Stimulated activated CD4-positive, alpha-beta T cell treated with anti-CD3 and anti-CD28 coated beads, Interleukin-1b, Interleukin-23, amount 100 ng/mL, for 1 hour (primary cell): Measurements from ENCODE around the gene SLC12A7.
"Not testable (repeated sequence)": the region's sequence is repeated elsewhere in the genome, so short reads cannot be mapped to it uniquely, and the experiment has no call there.

Experiments used
- DNase-seq, 2 donors: peaks; one replicate each; pipeline ENCODE4 v3.0.0-alpha.2; 2020; ENCODE audit warnings: low read depth in 2 of 2

The SLC12A7 gene

DNA sequence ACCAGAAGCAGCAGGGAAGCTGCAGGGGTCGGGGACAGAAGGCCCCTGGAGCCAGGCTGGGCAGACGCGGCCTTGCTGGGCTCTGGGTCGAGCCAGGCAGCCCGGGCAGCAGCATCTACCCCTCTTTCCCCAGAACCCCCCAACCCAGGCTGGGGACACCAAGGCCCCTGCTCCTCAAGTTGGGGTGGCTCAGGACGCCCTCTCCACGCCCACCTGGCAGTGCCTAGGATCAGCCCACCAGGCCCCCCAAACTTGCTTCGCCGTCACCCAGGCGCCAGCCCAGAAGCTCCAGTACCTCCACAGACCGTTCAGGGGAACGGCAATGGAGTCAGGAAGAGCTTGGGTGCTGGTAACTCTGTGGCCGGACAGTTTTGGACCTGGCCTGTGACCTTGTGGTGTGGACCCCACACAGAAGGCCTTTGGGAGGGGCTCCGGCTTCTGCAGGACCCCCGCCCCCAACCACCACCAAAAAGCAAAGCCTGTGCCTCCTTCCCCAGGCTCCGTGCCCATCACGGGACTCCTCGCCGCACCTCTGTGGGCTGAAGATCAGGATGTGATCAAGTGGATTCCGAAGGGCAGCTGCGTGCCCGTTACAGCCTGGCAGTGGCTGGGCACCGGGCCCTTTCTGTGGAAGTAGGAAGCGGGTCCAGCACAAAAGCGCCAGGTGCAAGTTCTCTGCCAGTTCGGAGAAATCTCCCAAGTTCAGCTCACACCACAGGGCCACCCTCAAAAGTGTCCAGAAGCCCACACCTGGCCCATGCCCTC, 2.1 kb downstream of the SLC12A7 start:
- DNase-seq, result no peak

DNA sequence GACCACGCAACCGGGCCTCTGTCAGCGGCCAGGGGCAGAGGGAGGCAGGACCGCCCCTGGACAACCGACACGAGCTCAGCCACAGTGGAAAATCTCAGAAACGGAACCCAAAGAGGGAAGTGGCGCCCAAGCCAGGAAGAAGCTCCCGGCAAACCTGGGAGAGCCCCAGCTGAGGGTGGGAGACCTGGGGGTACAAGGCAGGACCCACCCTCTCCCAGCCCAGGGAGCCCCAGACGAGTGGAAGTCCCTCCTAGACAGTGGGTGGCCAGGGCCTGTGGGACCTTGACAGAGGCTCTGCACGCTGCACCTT, 3.0 kb downstream of the SLC12A7 start:
- no peak for DNase-seq

DNA sequence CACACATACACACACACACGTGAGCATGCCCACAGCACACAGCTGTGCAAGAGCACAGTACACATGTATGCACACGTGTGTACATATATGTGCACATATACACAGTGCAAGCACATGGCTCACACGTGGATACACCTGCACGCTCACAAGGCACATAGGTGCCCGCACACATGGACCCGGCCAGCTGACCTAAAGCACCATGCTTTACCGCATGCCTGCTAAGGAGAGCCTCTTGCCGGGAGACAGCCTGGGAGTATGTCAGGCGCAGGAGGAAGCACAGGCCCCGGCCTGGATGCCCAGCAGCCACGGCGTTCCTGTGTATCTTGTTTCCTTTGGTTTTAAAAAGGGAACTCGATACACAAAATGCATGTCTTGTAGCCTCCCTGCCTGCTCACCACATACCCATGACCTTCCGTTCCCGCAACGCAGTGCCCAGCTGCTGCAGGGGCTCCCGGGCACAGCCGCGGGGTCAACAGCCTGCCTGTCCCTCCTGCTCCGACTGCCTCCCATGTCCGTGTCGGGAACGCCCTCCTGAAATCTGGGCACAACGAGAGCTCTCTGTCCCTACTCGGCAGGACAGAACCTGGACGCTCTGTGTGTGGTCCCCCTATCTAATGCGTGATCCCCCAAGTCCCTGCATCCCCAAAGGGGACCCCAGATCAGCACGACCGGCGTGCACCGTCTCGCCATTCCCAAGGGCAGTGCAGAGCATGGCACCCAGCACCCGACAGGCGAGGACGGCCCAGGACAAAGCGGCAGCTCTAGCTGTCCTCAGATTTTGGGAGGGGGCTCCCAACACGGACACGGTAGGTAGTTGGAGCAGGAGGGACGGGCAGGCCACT, 3.6 kb downstream of the SLC12A7 start:
- DNase-seq, result no peak

DNA sequence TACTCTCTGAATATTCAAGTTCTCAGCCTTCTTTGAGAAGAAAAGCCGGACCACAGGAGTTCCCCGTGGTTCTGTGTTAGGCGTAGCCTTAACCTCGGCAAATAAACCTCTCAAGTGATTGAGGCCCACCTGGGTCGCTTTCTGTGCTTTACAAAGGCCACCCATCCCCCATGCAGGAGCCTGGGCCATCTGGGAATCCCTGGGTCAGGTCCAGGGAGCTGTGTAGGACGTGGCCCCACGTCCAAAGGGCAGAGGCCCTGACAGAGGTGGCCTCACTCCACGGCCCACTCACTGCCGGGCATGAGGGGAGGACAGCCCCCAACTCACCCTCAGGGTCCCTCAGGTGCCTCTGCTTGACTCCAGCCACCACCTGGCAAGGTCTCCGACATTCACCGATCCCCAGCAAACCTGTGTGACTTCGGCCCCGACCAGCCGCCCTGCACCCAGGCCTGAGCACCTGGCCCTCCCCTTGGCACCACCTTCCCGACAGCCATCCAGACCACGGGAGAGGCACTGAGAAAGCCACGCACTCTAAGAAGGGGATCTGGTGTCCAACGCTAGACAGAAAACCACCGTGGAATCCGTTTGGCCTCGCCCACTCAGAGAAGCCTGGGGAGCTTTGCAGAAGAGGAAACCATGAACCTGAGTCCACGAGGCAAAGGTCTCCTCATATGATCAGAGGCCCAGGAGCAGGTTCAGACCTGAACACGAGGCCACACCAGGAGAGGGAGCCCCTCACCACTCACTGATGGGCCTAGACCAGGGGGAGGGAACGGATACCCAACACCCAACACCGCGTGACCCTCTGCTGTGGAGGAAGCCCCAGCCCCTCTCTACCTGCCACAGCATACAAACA, 4.5 kb downstream of the SLC12A7 start:
- DNase-seq, result no peak

DNA sequence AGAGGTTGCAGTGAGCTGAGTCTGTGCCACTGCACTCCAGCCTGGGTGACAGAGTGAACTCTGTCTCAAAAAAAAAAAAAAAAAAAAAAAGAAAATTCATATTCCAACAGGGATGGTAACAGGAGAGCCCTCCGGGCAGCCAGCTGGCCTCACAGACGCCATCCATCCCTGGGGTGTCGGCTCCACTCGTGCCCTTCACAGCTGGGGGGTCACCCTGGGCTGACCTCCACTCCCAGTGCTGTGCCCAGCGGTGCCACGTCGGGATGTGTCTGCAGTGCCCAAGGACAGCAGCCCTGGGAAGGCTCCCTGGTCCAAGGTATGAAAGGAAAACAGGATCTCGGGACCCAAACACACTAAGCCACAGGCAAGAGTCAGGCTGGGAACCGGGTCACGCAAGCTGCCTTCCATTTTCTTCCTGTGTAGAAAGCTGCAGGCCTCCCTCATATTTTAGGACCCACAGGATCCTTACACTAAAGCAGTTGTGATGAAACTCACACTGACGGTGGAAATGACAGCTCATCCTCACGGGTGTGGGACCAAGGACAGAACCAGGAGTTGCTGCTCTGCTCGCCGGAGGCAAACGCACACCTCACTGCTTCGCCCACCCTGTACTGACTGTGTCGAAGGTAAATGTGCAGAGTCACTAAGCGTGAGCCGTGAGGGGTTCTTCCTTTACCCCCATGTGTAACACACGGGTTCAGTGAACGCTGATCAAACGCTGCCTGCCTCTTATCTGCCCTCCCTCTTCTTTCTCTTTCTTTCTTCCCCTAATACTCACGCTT, 5.3 kb downstream of the SLC12A7 start:
- DNase-seq, result no peak

DNA sequence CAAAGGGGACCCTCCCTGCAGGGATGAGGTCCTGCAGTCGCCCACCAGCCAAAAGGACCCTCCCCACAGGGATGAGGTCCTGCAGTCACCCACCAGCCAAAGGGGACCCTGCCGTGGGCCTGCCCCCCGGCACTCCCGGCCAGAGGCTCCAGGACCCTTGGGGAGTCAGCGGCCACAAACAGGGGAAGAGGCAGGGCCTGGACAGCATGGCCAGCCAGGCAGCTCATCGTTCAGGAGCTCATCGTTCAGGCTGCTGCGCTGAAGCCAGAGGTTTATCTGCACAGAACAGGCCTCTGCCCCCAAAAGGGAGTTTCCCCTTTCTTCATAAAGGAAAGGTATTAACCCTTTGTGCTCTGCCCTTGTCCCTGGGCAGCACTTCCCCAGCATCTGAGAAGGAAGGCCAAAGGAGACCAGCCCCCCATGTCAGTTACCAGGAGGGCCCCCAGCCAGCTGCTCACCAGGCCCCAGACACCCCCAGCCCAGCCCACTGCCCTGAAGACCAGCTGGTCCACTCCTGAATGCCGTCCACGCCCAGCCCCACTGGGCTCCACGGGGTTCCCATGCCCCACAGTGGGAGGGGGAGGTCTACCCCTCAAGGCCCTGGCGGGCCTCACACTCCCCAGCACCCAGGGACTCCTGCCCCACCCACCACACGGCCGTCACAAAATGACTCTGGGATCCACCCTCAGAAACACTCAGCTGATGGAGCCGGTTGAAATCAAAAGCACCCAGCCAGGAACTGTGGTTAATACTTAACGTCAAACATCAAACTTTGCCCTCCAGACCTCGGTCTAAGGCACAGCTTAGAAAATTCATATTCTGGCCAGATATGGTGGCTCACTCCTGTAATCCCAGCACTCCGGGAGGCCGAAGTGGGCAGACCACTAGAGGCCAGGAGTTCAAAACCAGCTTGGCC, 6.3 kb downstream of the SLC12A7 start:
- DNase-seq, result no peak

DNA sequence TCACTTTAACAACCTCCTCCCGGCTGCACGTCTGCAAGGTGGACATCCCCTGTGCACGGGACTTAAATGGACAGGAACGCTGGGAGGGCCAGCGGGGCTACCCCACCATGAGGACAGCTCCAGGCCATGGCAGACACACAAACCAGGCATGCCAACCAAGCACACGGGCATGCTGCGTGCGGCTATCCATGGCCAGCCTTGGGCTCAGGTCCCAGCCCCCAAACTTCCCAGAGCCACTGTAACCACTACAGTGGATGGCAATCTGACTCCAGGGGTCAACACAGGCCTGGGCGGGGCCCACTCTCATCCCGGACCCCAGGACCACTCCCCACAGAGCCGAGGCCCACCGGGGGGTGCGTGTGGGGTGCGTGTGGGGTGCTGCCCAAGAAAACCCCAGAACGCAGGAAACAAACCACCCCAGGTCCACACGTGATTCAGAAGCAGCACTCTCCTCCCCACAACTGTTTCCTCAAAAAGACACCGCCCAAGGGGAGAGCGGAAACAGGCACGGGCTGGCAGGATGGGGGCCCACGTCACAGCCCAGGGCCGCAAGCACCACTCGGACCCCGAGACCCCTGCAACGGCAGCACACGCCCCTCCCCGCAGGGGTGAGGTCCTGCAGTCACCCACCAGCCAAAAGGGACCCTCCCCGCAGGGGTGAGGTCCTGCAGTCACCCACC, 7.4 kb downstream of the SLC12A7 start:
- no peak for DNase-seq

DNA sequence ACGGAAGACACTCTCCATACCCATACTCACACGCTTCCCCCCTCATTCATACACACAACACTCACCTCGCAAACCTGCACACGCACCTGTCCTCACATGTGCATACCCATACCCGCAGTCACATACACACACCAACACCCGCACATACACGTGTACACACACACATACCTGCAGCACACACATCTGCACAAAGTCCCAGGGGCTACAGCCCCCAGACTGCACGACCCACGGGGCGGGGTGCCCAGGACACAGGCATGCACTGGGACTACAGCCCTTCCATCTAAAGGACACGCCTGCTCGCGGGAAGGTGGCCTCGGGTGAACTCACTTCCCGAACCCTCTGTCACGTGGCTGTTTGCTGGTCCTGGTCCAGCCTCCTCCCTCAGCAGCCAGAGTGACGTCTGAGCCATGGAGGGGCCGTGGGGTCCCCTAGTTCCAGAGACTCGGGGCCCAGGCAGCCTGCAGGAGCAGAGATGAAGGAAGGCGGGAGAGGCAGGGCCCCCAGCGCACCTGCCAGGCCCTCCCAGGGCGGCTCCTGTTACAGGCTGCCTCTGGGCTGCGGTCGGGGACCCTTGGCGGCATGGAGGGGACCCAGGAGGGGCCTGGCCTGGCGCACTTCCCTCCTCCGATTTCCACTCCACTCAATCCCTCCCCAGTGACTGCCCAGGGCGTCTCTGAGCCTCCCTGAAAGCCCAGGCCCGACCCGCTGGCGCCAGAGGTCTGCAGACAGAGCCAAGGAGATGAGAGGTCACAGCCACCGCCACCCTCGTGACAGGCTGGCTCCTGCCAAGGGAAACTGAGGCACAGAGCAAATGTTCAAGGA, 8.1 kb downstream of the SLC12A7 start:
- no peak for DNase-seq

DNA sequence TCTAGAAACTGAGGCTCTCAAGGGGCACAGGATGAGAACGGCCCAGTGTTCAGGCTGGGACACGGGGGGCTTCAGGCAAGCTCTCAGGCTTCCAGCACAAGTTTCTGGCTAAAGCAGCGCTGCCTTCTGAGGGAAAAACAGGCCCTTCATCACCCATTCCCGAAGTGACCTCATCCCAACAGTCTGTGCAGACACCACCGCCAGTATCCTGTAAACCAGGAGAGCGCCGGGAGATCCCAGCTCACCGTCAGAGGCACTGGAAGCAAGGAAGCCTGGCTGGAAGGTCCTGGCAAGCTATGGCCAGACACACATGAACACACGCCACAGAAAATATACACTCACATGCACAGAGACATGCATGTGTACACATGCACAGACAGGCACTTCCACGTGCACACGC, 8.8 kb downstream of the SLC12A7 start:
- DNase-seq, result no peak

DNA sequence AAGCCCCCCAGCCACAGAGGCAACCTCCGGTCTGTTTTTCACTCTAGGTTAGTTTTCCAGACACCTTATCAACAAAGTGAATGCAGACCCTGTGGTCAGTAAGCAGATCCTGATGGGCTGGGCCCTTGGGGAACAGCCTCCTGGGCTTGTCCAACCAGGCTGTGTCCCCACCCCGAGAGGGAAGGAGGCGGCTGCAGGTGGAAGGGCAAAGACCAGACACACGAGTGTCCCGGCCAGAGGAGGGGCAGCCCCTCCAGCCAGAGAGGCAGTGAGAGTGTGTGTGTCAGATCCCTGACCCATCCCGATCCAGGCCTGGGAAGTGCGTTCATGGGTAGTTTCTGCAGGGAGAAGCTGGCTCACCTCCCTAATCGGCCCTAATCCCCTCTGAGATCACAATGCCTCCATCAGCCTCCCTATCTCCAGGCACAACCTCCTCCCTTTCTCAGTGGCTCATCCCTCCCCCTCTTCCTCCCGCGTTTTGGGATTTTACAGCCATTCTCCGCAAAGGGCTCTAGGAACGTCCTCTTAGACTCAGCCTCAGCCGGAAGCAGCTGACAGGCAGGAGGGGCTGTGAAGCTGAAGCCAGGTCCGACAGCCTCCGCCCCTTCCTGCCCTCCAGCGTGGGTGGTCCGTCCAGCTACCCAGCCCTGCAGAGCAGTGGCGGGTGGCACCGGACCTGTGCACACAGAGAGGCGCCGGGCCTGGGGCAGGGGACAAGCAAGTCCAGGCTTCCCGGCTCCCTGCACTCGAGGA, 9.7 kb downstream of the SLC12A7 start:
- DNase-seq, result no peak

DNA sequence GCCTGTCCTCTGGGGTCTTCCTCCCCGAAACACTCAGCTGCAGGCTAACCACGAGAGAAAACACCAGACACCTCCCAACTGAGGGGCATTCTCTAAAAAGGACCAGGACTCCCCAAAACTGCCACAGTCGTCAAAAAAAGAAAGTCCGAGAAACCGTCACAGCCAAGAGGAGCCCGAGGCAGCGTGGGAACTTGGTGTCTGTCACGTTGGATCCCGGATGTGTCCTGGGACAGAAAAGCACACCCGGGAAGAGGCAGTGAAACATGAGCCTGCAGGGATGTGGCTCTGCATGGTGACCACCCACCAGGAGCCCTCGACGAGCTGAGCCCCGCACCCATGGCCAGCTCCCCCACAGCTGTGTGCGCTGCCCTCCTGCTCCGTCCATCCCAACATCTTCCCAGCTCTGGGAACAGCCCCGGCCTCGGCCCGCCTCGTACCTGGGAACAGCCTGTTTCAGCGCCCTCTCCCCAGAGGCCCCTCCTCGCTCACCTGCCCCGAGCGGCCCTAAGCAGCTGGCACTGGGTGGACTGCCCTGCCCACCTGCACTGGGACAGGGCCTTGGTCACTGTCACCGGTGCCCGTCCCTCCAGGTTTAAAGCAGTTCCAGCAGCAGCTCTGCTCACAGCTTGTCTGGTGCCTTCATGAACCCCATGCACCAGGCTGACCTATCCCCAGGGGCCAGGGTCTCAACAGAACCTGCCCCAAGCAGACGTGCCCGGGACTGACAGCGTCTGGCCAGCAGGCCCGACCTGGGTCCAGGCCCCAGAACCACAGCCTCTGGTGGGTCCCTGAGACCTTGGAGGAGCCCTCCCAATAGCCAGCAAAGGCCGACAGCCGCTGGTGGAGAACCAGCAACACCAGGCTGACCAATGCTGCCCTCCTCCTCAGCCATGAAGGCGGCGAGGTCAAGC, 10.9 kb downstream of the SLC12A7 start:
- DNase-seq, result no peak

DNA sequence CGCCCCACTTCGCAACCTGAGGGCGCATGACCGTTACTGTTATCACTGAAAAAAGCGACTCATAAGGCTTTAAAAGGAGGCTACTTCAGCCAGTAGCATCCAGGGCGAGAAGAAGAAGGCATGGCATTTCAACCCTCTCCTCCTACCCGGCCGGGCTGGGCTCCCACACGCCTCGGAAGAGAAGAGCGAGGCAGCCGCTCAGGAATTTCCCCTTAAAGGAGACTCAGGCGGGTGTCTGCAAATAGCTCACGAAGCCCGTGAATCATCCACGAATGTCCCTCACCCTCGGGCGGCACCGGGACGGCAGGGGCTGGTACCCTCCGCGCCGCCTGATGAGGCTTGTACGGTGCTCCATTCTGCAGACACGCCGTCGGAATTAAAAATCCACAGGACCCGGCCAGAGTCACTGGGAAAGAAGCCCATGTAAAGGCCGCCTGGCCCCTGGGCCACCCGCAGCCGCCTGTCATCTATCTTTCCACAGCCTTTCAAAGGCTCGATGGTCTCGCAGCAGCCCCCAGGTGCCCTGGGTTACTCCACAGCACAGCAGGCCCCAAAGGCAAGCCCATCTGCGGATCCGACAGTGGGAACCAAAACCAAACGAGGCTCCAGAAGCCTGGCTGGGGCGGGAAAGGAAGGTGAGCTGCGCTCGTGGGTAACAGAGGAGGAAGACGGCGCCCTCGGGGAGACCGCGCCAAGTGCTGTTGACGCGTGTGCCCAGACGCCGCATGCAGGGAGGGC, 11.8 kb downstream of the SLC12A7 start:
- no peak for DNase-seq

DNA sequence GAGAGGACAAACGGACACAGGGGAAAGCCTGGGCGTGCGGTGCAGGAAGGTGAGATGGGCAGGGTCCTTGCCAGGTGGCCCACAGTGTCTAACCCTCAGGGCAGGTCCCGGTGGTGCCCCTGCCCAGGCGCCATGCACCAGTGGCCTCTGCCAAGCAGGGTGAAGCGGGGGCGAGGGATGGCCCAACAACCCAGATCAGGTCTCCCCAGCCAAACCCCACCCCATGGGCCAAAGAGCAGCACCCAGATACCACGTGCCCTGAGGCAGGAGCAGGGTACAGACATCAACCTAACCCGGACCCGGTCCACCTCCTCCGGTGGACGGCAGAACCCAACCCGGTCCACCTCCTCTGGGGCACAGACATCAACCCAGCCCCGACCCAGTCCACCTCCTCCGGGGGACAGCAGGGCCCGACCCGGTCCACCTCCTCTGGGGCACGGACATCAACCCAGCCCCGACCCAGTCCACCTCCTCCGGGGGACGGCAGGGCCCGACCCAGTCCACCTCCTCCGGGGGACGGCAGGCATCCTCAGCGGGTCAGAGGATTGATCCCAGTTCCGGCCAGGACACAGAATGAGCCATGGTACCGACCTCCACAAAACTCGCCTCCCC, 12.8 kb downstream of the SLC12A7 start:
- no peak for DNase-seq

DNA sequence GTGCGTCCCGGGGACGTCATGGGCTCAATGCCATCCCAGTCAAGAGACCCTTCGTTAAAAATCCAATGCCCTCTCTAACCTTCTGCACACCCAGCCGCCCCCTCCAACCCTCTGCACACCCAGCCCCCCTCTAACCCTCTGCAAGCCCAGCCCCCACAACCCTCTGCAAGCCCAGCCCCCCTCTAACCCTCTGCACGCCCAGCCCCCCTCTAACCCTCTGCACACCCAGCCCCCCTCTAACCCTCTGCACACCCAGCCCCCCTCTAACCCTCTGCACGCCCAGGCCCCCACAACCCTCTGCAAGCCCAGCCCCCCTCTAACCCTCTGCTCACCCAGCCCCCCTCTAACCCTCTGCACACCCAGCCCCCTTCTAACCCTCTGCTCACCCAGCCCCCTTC, 13.9 kb downstream of the SLC12A7 start:
- DNase-seq, result not testable (repeated sequence)

DNA sequence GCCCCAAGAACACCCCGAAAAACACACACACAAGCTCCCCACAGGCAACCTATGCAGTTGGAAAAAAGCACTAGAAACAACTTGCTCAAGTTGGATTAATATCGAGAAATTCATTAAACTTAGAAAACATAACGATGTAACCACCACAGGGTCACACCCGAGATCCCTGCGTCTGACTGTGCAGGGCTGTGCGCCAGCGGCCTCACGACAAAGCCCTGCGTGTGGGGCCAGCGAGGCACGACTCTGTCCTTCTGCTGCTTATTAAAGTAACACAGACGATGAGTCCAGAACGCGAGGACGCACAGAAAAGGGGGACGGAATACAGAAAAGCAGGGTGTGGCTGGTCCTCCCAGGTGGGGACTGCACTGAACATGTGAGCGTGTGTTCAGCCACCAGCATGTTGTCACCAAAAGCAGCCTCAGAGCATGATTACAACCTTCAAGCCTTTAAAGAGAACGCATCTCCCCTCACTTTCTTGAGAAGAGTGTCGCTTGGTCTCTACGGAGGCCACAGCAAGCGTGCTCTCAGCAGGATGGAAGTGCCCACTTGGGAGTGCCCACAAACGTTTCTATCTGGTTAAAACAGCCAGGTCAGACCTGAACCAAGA, 14.4 kb downstream of the SLC12A7 start:
- no peak for DNase-seq

DNA sequence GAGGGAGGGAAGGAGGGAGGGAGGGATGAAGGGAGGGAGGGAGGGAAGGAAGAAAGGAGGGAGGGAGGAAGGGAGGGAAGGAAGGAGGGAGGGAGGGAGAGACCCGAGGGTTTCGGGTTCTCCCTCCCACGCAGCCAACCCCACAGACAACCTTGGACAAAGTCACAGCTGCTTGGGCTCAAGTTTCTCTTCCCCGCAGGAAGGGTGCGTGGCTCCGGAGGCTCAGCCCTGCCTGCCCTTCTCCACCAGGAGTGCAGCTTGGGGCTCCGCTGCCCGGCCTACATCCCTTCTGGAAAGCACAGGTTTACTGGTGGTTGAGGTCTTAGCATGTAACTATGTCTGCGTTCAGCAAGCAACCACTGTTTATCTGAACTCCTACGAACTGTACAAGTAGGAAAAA, 15.0 kb downstream of the SLC12A7 start:
- DNase-seq, result no peak
